Keratinocyte (primary cell): ENCODE results near the gene ZNF567.

Source experiments
- CTCF ChIP-seq, 3 experiments: IDR thresholded peaks in 1 of 3; conservative IDR thresholded peaks in 1 of 3; optimal IDR thresholded peaks in 1 of 3; 2 replicates in 2 of 3; 3 replicates in 1 of 3; pipeline versions ENCODE3 to v1.5.1; 2011; ENCODE audit warnings: low read length in 3 of 3, mild to moderate bottlenecking in 3 of 3, moderate library complexity in 2 of 3, control low read depth in 1 of 3, inconsistent platforms in 1 of 3; ENCODE audit not compliant: insufficient read depth in 2 of 3; ENCODE audit errors: extremely low read depth in 1 of 3
- EZH2 ChIP-seq: IDR thresholded peaks from one replicate; pipeline ENCODE4 v1.6.1; 2012; ENCODE audit warnings: inconsistent platforms, mild to moderate bottlenecking, low read length, moderate library complexity

GRCh38 chr19:36748431-36749275 is 61.2 kb downstream of the ZNF567 start:
- TF ChIP-seq CTCF (optimal IDR thresholded peaks at IDR 0.05 in 1 of 3, IDR thresholded peaks at IDR 0.05 in 1 of 3, conservative IDR thresholded peaks at IDR 0.05 in 1 of 3; ENCODE audit: extremely low read depth in 1 of 3, insufficient read depth in 2 of 3, low read length in 3 of 3) (no peak), EZH2 (no peak)
